ENCODE data around the gene CELSR2. TPM values are rescaled to one million over a fixed set of nuclear protein-coding genes. Genes with fewer than 3 reads are reported as not detected.

CELSR2 gene
- total and polyA plus RNA-seq, 10 donors, result 0.20 to 2.9 (median 1.1) TPM

DNA sequence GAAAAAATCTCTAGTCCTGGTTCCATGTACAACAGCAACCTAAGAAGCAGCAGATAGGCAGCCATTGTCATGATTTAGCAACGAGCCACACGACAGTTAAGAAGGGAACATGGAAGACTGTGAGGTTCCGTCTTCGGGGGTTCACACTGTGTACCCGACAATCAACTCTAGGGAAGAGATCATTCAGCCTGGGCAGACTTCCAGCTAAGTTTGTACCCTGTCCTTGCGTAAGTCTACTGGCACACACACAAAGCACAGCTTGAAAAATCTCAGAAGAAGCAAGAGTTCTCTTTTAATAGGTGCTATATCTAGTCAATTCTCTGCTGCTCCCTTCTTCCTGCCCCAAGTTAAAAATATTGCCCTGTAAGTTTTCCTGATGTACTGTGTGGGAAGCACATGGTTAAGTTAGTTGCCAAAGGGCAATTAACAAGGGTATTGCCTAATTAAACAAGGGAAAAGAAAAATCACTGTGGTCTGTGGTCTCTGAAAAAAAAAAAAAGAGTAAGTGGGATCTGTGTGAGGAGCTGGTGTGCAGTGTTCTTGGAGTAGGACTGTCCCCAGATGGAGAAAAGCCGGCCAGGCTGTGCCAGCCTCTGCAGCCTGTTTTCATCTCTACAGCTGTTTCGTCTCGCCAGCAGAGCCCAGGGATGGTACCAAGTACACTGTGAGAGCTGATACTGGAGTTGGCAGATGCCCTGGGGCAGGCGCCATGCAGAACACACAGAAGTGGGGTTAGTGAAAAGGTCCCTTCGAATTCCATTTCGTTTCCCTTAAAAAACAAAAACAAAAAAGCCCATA, 63.8 kb downstream of the CELSR2 start:
- intact Hi-C loops (cut with DNase I; ENCODE audit: low total_unique reads), result no loop called here
- Histone ChIP-seq H3K36me3 (peaks cover 0 to 91% (median under 1%) of the 10 kb centered on the region in 6 donors), H3K27me3 (replicated peaks in 1 of 7) (no peaks in the 10 kb centered on the region), H3K4me3 (no peak overlapping the region), H3K27ac (no peak overlapping the region), H3K9me3 (no peaks in the 10 kb centered on the region), H3K4me1 (peaks cover 0 to under 1% (median 0%) of the 10 kb centered on the region in 6 donors)
- no peak for TF ChIP-seq POLR2A (IDR thresholded peaks at IDR 0.05)
- TF ChIP-seq, protein P1, sequence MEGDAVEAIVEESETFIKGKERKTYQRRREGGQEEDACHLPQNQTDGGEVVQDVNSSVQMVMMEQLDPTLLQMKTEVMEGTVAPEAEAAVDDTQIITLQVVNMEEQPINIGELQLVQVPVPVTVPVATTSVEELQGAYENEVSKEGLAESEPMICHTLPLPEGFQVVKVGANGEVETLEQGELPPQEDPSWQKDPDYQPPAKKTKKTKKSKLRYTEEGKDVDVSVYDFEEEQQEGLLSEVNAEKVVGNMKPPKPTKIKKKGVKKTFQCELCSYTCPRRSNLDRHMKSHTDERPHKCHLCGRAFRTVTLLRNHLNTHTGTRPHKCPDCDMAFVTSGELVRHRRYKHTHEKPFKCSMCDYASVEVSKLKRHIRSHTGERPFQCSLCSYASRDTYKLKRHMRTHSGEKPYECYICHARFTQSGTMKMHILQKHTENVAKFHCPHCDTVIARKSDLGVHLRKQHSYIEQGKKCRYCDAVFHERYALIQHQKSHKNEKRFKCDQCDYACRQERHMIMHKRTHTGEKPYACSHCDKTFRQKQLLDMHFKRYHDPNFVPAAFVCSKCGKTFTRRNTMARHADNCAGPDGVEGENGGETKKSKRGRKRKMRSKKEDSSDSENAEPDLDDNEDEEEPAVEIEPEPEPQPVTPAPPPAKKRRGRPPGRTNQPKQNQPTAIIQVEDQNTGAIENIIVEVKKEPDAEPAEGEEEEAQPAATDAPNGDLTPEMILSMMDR (IDR thresholded peaks at IDR 0.05 in 8 of 11, conservative IDR thresholded peaks at IDR 0.05 in 3 of 11), result no peak
- TF ChIP-seq POLR2AphosphoS5 (IDR thresholded peaks at IDR 0.05), result no peak
- 70 to 87% (median 83%) methylated on average over 12 of the region's 12 CpGs for WGBS, 5 donors
- no peak for DNase-seq

DNA sequence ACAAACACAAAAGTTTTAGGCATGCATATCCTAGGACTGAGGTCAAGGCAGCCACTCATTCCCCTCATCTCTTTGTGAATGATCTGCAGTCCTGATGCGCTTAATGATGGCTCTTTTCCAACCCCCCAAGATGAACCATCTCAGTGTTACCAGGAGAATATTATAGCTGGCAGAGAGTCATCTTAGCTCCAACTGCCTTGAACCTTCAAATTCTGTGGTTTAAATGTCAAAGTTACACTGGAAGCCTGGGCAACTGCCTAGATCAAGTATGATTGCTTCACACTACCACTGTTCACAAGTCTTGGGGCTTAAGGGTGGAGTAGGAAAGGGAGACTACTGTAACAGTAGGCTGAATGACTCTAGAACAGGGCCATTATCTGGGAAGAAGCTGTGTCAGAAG, 65.5 kb downstream of the CELSR2 start:
- no peak overlapping the region for H3K4me3 ChIP-seq
- no peaks in the 10 kb centered on the region for H3K9me3 ChIP-seq
- DNase-seq, result no peak
- intact Hi-C loops (cut with DNase I; ENCODE audit: low total_unique reads), result no loop called here
- H3K27ac ChIP-seq, result no peak overlapping the region
- no peaks in the 10 kb centered on the region for H3K4me1 ChIP-seq
- peaks cover 0 to 96% (median 3%) of the 10 kb centered on the region in 6 donors for H3K36me3 ChIP-seq
- TF ChIP-seq POLR2AphosphoS5 (IDR thresholded peaks at IDR 0.05) (no peak), POLR2A (IDR thresholded peaks at IDR 0.05) (no peak)
- TF ChIP-seq, protein P1 (IDR thresholded peaks at IDR 0.05 in 8 of 11, conservative IDR thresholded peaks at IDR 0.05 in 3 of 11), result no peak
- 89 to 100% (median 92%) methylated on average over 1 of the region's 1 CpG for WGBS, 5 donors
- H3K27me3 ChIP-seq (replicated peaks in 1 of 7), result no peaks in the 10 kb centered on the region

DNA sequence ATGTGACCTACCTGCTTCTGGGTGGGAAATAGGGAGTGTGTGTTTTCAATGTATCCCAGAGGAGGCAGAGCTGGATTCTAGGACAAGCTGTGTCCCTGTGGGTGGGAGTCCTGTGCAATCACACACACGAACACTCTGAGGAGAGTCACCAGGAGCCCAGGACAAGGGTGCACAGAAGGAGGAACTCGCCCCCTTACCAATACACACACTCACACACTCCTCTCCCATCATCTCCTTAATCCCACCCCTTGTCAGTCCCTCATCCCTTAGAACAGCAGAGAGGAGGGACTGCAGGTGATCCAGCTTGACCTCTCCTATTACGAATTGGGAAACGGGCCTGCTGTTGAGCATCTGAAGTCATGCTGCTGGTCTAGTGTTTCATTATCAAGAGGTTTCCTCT, 65.9 kb downstream of the CELSR2 start:
- peaks cover 0 to 96% (median 3%) of the 10 kb centered on the region in 6 donors for H3K36me3 ChIP-seq
- no peaks in the 10 kb centered on the region for H3K9me3 ChIP-seq
- no peak overlapping the region for H3K27ac ChIP-seq
- H3K4me1 ChIP-seq, result no peaks in the 10 kb centered on the region
- no peaks in the 10 kb centered on the region for H3K27me3 ChIP-seq (replicated peaks in 1 of 7)
- H3K4me3 ChIP-seq, result no peak overlapping the region
- no peak for TF ChIP-seq POLR2AphosphoS5 (IDR thresholded peaks at IDR 0.05)
- TF ChIP-seq POLR2A (IDR thresholded peaks at IDR 0.05), result no peak
- TF ChIP-seq, protein P1 (IDR thresholded peaks at IDR 0.05 in 8 of 11, conservative IDR thresholded peaks at IDR 0.05 in 3 of 11), result no peak
- no peak for DNase-seq
- intact Hi-C loops (cut with DNase I; ENCODE audit: low total_unique reads), result no loop called here
- WGBS, 5 donors, result 86 to 92% (median 90%) methylated on average over 4 of the region's 4 CpGs

DNA sequence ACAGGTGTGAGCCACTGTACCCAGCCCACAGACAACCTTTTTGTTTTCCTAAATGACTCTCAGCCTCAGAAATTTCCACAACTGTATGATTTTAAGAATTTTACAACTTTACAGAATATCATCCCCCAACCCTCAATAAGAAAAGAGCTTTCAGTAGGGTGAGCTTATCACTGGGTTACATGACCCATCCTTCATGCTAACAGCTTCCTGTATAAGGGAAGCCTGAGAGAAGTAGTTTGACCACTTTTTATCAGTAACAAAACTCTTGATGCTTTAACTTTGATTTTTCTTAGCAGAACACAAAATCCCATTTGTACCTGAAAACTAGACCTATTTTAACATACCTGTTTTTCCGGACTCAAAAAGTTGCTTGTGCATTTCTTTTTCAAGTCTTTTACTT, 67.2 kb downstream of the CELSR2 start:
- 88 to 97% (median 95%) methylated on average over 1 of the region's 1 CpG for WGBS, 5 donors
- no peak for DNase-seq
- TF ChIP-seq POLR2AphosphoS5 (IDR thresholded peaks at IDR 0.05), result no peak
- TF ChIP-seq, protein P1 (IDR thresholded peaks at IDR 0.05 in 8 of 11, conservative IDR thresholded peaks at IDR 0.05 in 3 of 11), result no peak
- TF ChIP-seq POLR2A (IDR thresholded peaks at IDR 0.05), result no peak

More for the DNA sequence above, 67.2 kb downstream of the CELSR2 start:
- no peak overlapping the region for H3K4me3 ChIP-seq
- H3K4me1 ChIP-seq, result no peaks in the 10 kb centered on the region
- H3K27ac ChIP-seq, result no peak overlapping the region
- intact Hi-C loops (cut with DNase I; ENCODE audit: low total_unique reads), result no loop called here
- H3K9me3 ChIP-seq, result no peaks in the 10 kb centered on the region
- no peaks in the 10 kb centered on the region for H3K27me3 ChIP-seq (replicated peaks in 1 of 7)
- H3K36me3 ChIP-seq, result peaks cover 0 to 96% (median 9%) of the 10 kb centered on the region in 6 donors

Data from spleen (tissue), 11 donors.